Nephron (organoid): ENCODE measurements around the gene DLX6.

ENCODE experiments used
- H3K27ac Mint-ChIP-seq, 3 experiments: 2 replicates each; pipeline ENCODE4 v1.8.0; 2020; ENCODE audit warnings: mixed read lengths in 3 of 3, mild to moderate bottlenecking in 2 of 3, moderate library complexity in 1 of 3
- H3K27me3 Mint-ChIP-seq: 2 replicates; pipeline ENCODE4 v1.8.0; 2021; ENCODE audit warnings: low read depth, mild to moderate bottlenecking, moderate library complexity, mixed read lengths
- H3K36me3 Mint-ChIP-seq: 2 replicates; pipeline ENCODE4 v1.8.0; 2020; ENCODE audit warnings: low read depth, mixed read lengths
- H3K4me1 Mint-ChIP-seq: 2 replicates; pipeline ENCODE4 v1.8.0; 2020; ENCODE audit warnings: mixed read lengths
- H3K4me3 Mint-ChIP-seq, 3 experiments: 2 replicates each; pipeline ENCODE4 v1.8.0; 2020; ENCODE audit warnings: mild to moderate bottlenecking in 3 of 3, mixed read lengths in 3 of 3, moderate library complexity in 2 of 3
- H3K9me3 Mint-ChIP-seq: 2 replicates; pipeline ENCODE4 v1.8.0; 2020; ENCODE audit warnings: mixed read lengths
- CTCF ChIP-seq, 3 experiments: fragments of 200-600 bp; sonication (generic); IDR thresholded peaks; one replicate each; pipeline ENCODE4 v1.5.0; 2021; ENCODE audit warnings: antibody characterized with exemption in 3 of 3; ENCODE audit not compliant: unreplicated experiment in 3 of 3

The DLX6 gene

GRCh38 chr7:97021747-97022490 is 16.6 kb downstream of the DLX6 start:
- peak overlapping the region; percentile 65 to 88 (median 86) for H3K4me3 Mint-ChIP-seq
- peaks cover 100% of the 10 kb centered on the region for H3K27me3 Mint-ChIP-seq
- peaks cover 53% of the 10 kb centered on the region for H3K4me1 Mint-ChIP-seq
- H3K27ac Mint-ChIP-seq: no peak overlapping the region
- no peaks in the 10 kb centered on the region for H3K36me3 Mint-ChIP-seq
- TF ChIP-seq CTCF (IDR thresholded peaks at IDR 0.05; ENCODE audit: unreplicated experiment in 3 of 3): no peak
- no peaks in the 10 kb centered on the region for H3K9me3 Mint-ChIP-seq

- peak overlapping the region; percentile 86 to 88 (median 88) for H3K4me3 Mint-ChIP-seq
- H3K27ac Mint-ChIP-seq: no peak overlapping the region
- TF ChIP-seq CTCF (IDR thresholded peaks at IDR 0.05; ENCODE audit: unreplicated experiment in 3 of 3): no peak
- H3K4me1 Mint-ChIP-seq: peaks cover 53% of the 10 kb centered on the region
- no peaks in the 10 kb centered on the region for H3K9me3 Mint-ChIP-seq
- no peaks in the 10 kb centered on the region for H3K36me3 Mint-ChIP-seq
- peaks cover 100% of the 10 kb centered on the region for H3K27me3 Mint-ChIP-seq
These were observed 17.3 kb downstream of the DLX6 start for GRCh38 chr7:97022491-97023306.

GRCh38 chr7:97024209-97025129 is 19.1 kb downstream of the DLX6 start, which contains the start of gene DLX5:
Gene DLX5, minus strand, starts transcription at chr7:97024831. Its CDS starts 208 bp downstream, at chr7:97024623.
- no peak for TF ChIP-seq CTCF (IDR thresholded peaks at IDR 0.05; ENCODE audit: unreplicated experiment in 3 of 3)
- Mint-ChIP-seq H3K36me3 (no peaks in the 10 kb centered on the region), H3K4me1 (peaks cover 52% of the 10 kb centered on the region), H3K4me3 (peak within 1 kb of the TSS; percentile 86 to 88 (median 88)), H3K9me3 (no peaks in the 10 kb centered on the region), H3K27ac (no peak within 1 kb of the TSS), H3K27me3 (peaks cover 99% of the 10 kb centered on the region)

- H3K27me3 Mint-ChIP-seq: peaks cover 96% of the 10 kb centered on the region
- H3K36me3 Mint-ChIP-seq: no peaks in the 10 kb centered on the region
- no peak for TF ChIP-seq CTCF (IDR thresholded peaks at IDR 0.05; ENCODE audit: unreplicated experiment in 3 of 3)
- peaks cover 52% of the 10 kb centered on the region for H3K4me1 Mint-ChIP-seq
- peak overlapping the region; percentile 86 to 88 (median 88) for H3K4me3 Mint-ChIP-seq
- no peaks in the 10 kb centered on the region for H3K9me3 Mint-ChIP-seq
- H3K27ac Mint-ChIP-seq: no peak overlapping the region
These were observed 19.8 kb downstream of the DLX6 start for GRCh38 chr7:97025130-97025499.

GRCh38 chr7:97025983-97026714 is 20.8 kb downstream of the DLX6 start:
- no peaks in the 10 kb centered on the region for H3K9me3 Mint-ChIP-seq
- TF ChIP-seq CTCF (IDR thresholded peaks at IDR 0.05; ENCODE audit: unreplicated experiment in 3 of 3): no peak
- peaks cover 95% of the 10 kb centered on the region for H3K27me3 Mint-ChIP-seq
- H3K4me1 Mint-ChIP-seq: peaks cover 47% of the 10 kb centered on the region
- no peak overlapping the region for H3K27ac Mint-ChIP-seq
- peak overlapping the region; percentile 41 to 87 (median 62) for H3K4me3 Mint-ChIP-seq
- no peaks in the 10 kb centered on the region for H3K36me3 Mint-ChIP-seq
